IMR-90 (cell line): ENCODE data around the gene DMXL1. TPM values are rescaled to one million over a fixed set of nuclear protein-coding genes. Genes with fewer than 3 reads are reported as not detected.

Source experiments
- ATAC-seq: fragments of 200-7000 bp; cut with Tn5 transposase; 2 replicates; pipeline ENCODE4 v1.9.1; 2020; ENCODE audit warnings: low read depth, mild to moderate bottlenecking, moderate library complexity
- BruUV-seq: library from RNA; stranded (reverse); fragments of 400-500 nt; replicated peaks from 2 replicates; lab custom pipeline; 2021; lab: Mats Ljungman, UMichigan
- CTCF ChIA-PET: fragments of 300-600 bp; formaldehyde crosslinking; extraction: SDS; loops from one replicate; lab custom pipeline; 2021; ENCODE audit warnings: antibody characterized with exemption; lab: Yijun Ruan, JAX
- POLR2A ChIA-PET: fragments of 300-600 bp; sonication (Branson Sonifier 250); formaldehyde crosslinking; loops from one replicate; lab custom pipeline; 2022; ENCODE audit warnings: antibody characterized with exemption; ENCODE audit not compliant: unreplicated experiment; lab: Charles Lee
- DNase-seq: peaks from one replicate; pipeline ENCODE4 v3.0.0; 2013
- H2AFZ ChIP-seq: replicated peaks from 2 replicates; pipeline ENCODE3; 2013; ENCODE audit warnings: low read length, mild to moderate bottlenecking; ENCODE audit not compliant: poor library complexity
- H2AK5ac ChIP-seq: 2 replicates; pipeline ENCODE4 v1.6.1; 2013; ENCODE audit warnings: low read depth, low read length, inconsistent platforms
- H2AK9ac ChIP-seq: replicated peaks from 2 replicates; pipeline ENCODE3; 2013; ENCODE audit warnings: mild to moderate bottlenecking, low read depth, low read length, moderate library complexity; ENCODE audit not compliant: poor library complexity
- H2BK120ac ChIP-seq: 2 replicates; pipeline ENCODE4 v1.6.1; 2013; ENCODE audit warnings: low read depth, low read length, inconsistent platforms
- H2BK15ac ChIP-seq: 3 replicates; pipeline ENCODE4 v1.6.1; 2013; ENCODE audit warnings: low read depth, low read length, inconsistent platforms
- H2BK20ac ChIP-seq: 2 replicates; pipeline ENCODE4 v1.6.1; 2013; ENCODE audit warnings: low read depth, mild to moderate bottlenecking, inconsistent platforms, low read length, moderate library complexity
- H2BK5ac ChIP-seq: 2 replicates; pipeline ENCODE4 v1.6.1; 2013; ENCODE audit warnings: mild to moderate bottlenecking, low read depth, low read length, inconsistent platforms; ENCODE audit not compliant: poor library complexity, severe bottlenecking
- H3K14ac ChIP-seq: replicated peaks from 2 replicates; pipeline ENCODE4 v1.6.1; 2013; ENCODE audit warnings: low read depth, low read length, inconsistent platforms
- H3K18ac ChIP-seq: 2 replicates; pipeline ENCODE4 v1.6.1; 2013; ENCODE audit warnings: low read depth, low read length, control low read depth
- H3K23ac ChIP-seq: 2 replicates; pipeline ENCODE4 v1.6.1; 2013; ENCODE audit warnings: low read depth, low read length, inconsistent platforms
- H3K27ac ChIP-seq: 2 replicates; pipeline ENCODE4 v1.5.1; 2013; ENCODE audit warnings: mild to moderate bottlenecking, control low read depth, low read length; ENCODE audit not compliant: insufficient read depth
- H3K27me3 ChIP-seq: 2 replicates; pipeline ENCODE4 v1.6.1; 2013; ENCODE audit warnings: low read length; ENCODE audit not compliant: control insufficient read depth, insufficient read depth
- H3K36me3 ChIP-seq: 2 replicates; pipeline ENCODE4 v1.6.1; 2013; ENCODE audit warnings: low read length, mixed read lengths; ENCODE audit not compliant: control insufficient read depth, insufficient read depth
- H3K4ac ChIP-seq: 2 replicates; pipeline ENCODE4 v1.6.1; 2013; ENCODE audit warnings: low read depth, low read length, inconsistent platforms
- H3K4me1 ChIP-seq: 2 replicates; pipeline ENCODE4 v1.6.1; 2013; ENCODE audit warnings: low read length, mixed read lengths; ENCODE audit not compliant: control insufficient read depth, insufficient read depth
- H3K4me2 ChIP-seq: 2 replicates; pipeline ENCODE4 v1.6.1; 2013; ENCODE audit warnings: low read depth, mild to moderate bottlenecking, control low read depth, low read length, moderate library complexity
- H3K4me3 ChIP-seq: 2 replicates; pipeline ENCODE4 v1.5.1; 2013; ENCODE audit warnings: low read depth, mild to moderate bottlenecking, control low read depth, low read length, moderate library complexity; ENCODE audit not compliant: insufficient read depth
- H3K56ac ChIP-seq: 2 replicates; pipeline ENCODE4 v1.6.1; 2013; ENCODE audit warnings: low read length, inconsistent platforms; ENCODE audit not compliant: insufficient read depth; ENCODE audit errors: extremely low read depth
- H3K79me1 ChIP-seq, 2 experiments: 2 replicates each; pipeline ENCODE4 v1.6.1; 2013; ENCODE audit warnings: low read length in 2 of 2, inconsistent platforms in 1 of 2, low read depth in 1 of 2
- H3K9ac ChIP-seq: 2 replicates; pipeline ENCODE4 v1.6.1; 2013; ENCODE audit warnings: low read depth, low read length, control low read depth
- H3K9me1 ChIP-seq: 2 replicates; pipeline ENCODE4 v1.6.1; 2013; ENCODE audit warnings: low read length, inconsistent platforms; ENCODE audit not compliant: insufficient read depth
- H3K9me3 ChIP-seq: 2 replicates; pipeline ENCODE4 v1.6.1; 2013; ENCODE audit warnings: low read length; ENCODE audit not compliant: control insufficient read depth, insufficient read depth
- H4K20me1 ChIP-seq: 2 replicates; pipeline ENCODE4 v1.6.1; 2013; ENCODE audit warnings: low read length, inconsistent platforms; ENCODE audit not compliant: insufficient read depth
- H4K5ac ChIP-seq: 2 replicates; pipeline ENCODE4 v1.6.1; 2013; ENCODE audit warnings: mild to moderate bottlenecking, low read depth, low read length, control low read depth
- H4K8ac ChIP-seq, 2 experiments: 2 replicates each; pipeline ENCODE4 v1.6.1; 2013; ENCODE audit warnings: low read depth in 2 of 2, low read length in 2 of 2, control low read depth in 1 of 2, inconsistent platforms in 1 of 2
- H4K91ac ChIP-seq: 2 replicates; pipeline ENCODE4 v1.6.1; 2013; ENCODE audit warnings: low read depth, low read length, inconsistent platforms; ENCODE audit not compliant: insufficient read depth
- BHLHE40 ChIP-seq: fragments of 150-350 bp; IDR thresholded peaks from 2 replicates; pipeline ENCODE4 v1.6.1; 2016; ENCODE audit warnings: mild to moderate bottlenecking, low read depth, low read length
- CEBPB ChIP-seq: IDR thresholded peaks from 2 replicates; pipeline ENCODE4 v1.6.1; 2012; ENCODE audit warnings: low read depth, low read length, improper control_type of control experiment
- CHD1 ChIP-seq: IDR thresholded peaks from 2 replicates; pipeline ENCODE4 v1.6.1; 2012; ENCODE audit warnings: low read depth, low read length, improper control_type of control experiment
- FOS ChIP-seq: fragments of 150-350 bp; IDR thresholded peaks from 2 replicates; pipeline ENCODE4 v1.6.1; 2016; ENCODE audit warnings: low read depth, low read length
- MAFK ChIP-seq: IDR thresholded peaks from 2 replicates; pipeline ENCODE4 v1.6.1; 2012; ENCODE audit warnings: low read depth, low read length, improper control_type of control experiment
- MAZ ChIP-seq: IDR thresholded peaks from 2 replicates; pipeline ENCODE4 v1.6.1; 2012; ENCODE audit warnings: low read depth, mild to moderate bottlenecking, low read length, improper control_type of control experiment, moderate library complexity, borderline replicate concordance
- MXI1 ChIP-seq: IDR thresholded peaks from 2 replicates; pipeline ENCODE4 v1.6.1; 2012; ENCODE audit warnings: low read depth, mild to moderate bottlenecking, low read length, moderate library complexity, borderline replicate concordance
- RAD21 ChIP-seq: IDR thresholded peaks from 2 replicates; pipeline ENCODE4 v1.6.1; 2012; ENCODE audit warnings: low read length, improper control_type of control experiment
- RCOR1 ChIP-seq: IDR thresholded peaks from 2 replicates; pipeline ENCODE4 v1.6.1; 2012; ENCODE audit warnings: mild to moderate bottlenecking, low read length, improper control_type of control experiment; ENCODE audit not compliant: insufficient replicate concordance
- RFX5 ChIP-seq: IDR thresholded peaks from 2 replicates; pipeline ENCODE4 v1.8.0; 2012; ENCODE audit warnings: low read depth, mild to moderate bottlenecking, low read length, moderate library complexity
- SMC3 ChIP-seq: fragments of 150-350 bp; IDR thresholded peaks from 2 replicates; pipeline ENCODE4 v1.6.1; 2016; ENCODE audit warnings: low read depth, mild to moderate bottlenecking, antibody characterized with exemption, low read length, moderate library complexity
- USF2 ChIP-seq: fragments of 150-350 bp; IDR thresholded peaks from 2 replicates; pipeline ENCODE4 v1.6.1; 2017; ENCODE audit warnings: mild to moderate bottlenecking, antibody characterized with exemption, low read length, low read depth
- WGBS, 2 experiments: methylation state at CpG; one replicate each; pipeline versions ENCODE4 v1.1.5 to v1.1.7; 2013; ENCODE audit warnings: missing lambda C conversion rate in 2 of 2; ENCODE audit not compliant: insufficient read length in 1 of 2; ENCODE audit errors: extremely low coverage in 2 of 2; 5-methylcytosine and 5-hydroxymethylcytosine counted together
- dilution Hi-C: fragments of 300-500 bp; cut with HindIII; formaldehyde crosslinking; loops from one replicate; pipeline ENCODE4 v1.14.3; 2018; ENCODE audit warnings: low sequenced_read_pairs; ENCODE audit not compliant: unreplicated experiment
- in situ Hi-C: fragments of 300-500 bp; cut with MboI; formaldehyde crosslinking; loops from 3 replicates; pipeline ENCODE4 v1.14.3; 2019; ENCODE audit warnings: low sequenced_read_pairs, inconsistent platforms, mixed read lengths
- intact Hi-C: fragments of 100-400 bp; cut with micrococcal nuclease; formaldehyde crosslinking; loops from 2 replicates; pipeline ENCODE4 v1.10.0; 2022
- polyA plus RNA-seq, 3 experiments: library from polyadenylated mRNA; depleted of rRNA; stranded (reverse); fragments of >200 nt; gene quantifications; 2 replicates each; pipeline ENCODE4 v1.2.3, GENCODE V29; 2012; ENCODE audit warnings: low replicate concordance in 1 of 3
- total RNA-seq: library from RNA; depleted of rRNA; stranded (reverse); fragments of >200 nt; gene quantifications from 2 replicates; pipeline ENCODE4 v1.2.3, GENCODE V29; 2012
- TF ChIP-seq, protein P1 (sequence below): fragments of 150-350 bp; IDR thresholded peaks from 2 replicates; pipeline ENCODE4 v1.6.1; 2016; ENCODE audit warnings: low read depth, mild to moderate bottlenecking, low read length, moderate library complexity, borderline replicate concordance

The DMXL1 gene
- total and polyA plus RNA-seq, 2 of the 4 experiments (the other 2 are of a cell fraction) = 8.1 to 21.5 TPM

DNA sequence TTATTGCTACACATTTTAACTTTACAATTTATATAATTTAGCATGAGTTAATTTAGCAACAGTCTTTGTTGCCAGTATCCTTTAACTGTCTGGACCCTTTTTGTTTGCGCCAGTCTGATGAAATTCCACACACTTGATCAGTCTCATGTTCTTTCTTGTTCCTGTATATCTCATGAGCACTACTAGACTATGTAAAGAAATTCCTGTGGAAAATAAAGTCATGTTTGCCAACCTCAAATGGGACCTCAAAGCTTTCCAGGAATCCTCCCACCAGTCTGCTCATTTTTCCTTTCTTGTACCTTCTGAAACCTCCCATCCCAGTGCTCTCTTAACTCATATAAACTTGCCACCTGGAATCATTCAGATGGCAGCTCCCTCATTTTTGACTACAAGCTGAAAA is 8.0 kb downstream of the DMXL1 start:
- Histone ChIP-seq H3K79me1 (peaks cover 29 to 40% of the 10 kb centered on the region in 2 experiments), H3K18ac (no peak overlapping the region), H3K4ac (no peak overlapping the region), H3K23ac (no peak overlapping the region), H4K8ac (no peak overlapping the region), H2AFZ (no peak overlapping the region), H2AK5ac (no peak overlapping the region), H3K27ac (no peak overlapping the region), H3K36me3 (no peaks in the 10 kb centered on the region), H3K4me1 (peaks cover 2% of the 10 kb centered on the region; the same call in 1 of the 2 replicates), H3K9me3 (no peaks in the 10 kb centered on the region), H3K4me2 (peak overlapping the region; percentile 13; the same call in 1 of the 2 replicates), H3K27me3 (no peaks in the 10 kb centered on the region), H3K14ac (peak overlapping the region; percentile 1; the same call in 1 of the 2 replicates), H2BK5ac (no peak overlapping the region), H2AK9ac (no peak overlapping the region), H4K91ac (no peak overlapping the region), H2BK15ac (no peak overlapping the region), H3K56ac (no peak overlapping the region), H3K9ac (no peak overlapping the region), H4K5ac (no peak overlapping the region), H4K20me1 (peaks cover 6% of the 10 kb centered on the region; the same call in 1 of the 2 replicates), H2BK20ac (no peak overlapping the region), H3K9me1 (peaks cover 2% of the 10 kb centered on the region; the same call in 1 of the 2 replicates), H2BK120ac (no peak overlapping the region), H3K4me3 (no peak overlapping the region)
- POLR2A ChIA-PET = no interaction called here
- ATAC-seq (peak; percentile 60), DNase-seq (peak; percentile 38)
- no TSS peak for BruUV-seq
- in situ Hi-C loops = no loop called here
- no CpG with 5 or more reads among the region's 1 CpG for WGBS, 2 experiments
- TF ChIP-seq MXI1 (no peak), MAZ (no peak), SMC3 (no peak), RAD21 (no peak), BHLHE40 (no peak), MAFK (no peak), CHD1 (no peak), CEBPB (no peak), RCOR1 (no peak), FOS (no peak), RFX5 (no peak), USF2 (no peak)
- TF ChIP-seq, protein P1, sequence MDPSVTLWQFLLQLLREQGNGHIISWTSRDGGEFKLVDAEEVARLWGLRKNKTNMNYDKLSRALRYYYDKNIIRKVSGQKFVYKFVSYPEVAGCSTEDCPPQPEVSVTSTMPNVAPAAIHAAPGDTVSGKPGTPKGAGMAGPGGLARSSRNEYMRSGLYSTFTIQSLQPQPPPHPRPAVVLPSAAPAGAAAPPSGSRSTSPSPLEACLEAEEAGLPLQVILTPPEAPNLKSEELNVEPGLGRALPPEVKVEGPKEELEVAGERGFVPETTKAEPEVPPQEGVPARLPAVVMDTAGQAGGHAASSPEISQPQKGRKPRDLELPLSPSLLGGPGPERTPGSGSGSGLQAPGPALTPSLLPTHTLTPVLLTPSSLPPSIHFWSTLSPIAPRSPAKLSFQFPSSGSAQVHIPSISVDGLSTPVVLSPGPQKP = no peak
- CTCF ChIA-PET = no interaction called here
- intact Hi-C loops = no loop called here
- dilution Hi-C loops = no loop called here
